GM19035 (cell line): ENCODE measurements around the gene PDK2.

Source experiments
- ATAC-seq: cut with Tn5 transposase; IDR thresholded peaks from one replicate; pipeline ENCODE4 v1.9.1; 2021; ENCODE audit not compliant: unreplicated experiment

PDK2 gene

DNA sequence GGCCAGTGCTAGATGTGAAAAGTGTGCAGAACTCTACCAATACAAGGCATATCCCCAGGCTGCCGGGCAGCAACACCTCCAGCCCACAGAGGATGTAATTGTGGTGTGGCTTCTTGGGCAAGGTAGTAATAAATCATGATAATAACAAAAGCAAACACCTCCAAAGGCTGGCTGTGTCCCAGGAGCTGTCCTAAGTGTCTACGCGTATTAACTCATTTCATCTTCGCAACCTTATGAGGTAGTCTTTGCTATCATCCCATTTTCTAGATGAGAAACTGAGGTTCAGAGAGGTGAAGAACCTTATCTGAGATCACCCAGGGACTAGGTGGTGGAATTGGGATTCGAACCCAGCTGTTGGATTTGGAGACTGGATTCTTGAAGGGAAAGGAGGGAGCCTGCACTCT lies 5.3 kb downstream of the PDK2 start:
- ATAC-seq = no peak

DNA sequence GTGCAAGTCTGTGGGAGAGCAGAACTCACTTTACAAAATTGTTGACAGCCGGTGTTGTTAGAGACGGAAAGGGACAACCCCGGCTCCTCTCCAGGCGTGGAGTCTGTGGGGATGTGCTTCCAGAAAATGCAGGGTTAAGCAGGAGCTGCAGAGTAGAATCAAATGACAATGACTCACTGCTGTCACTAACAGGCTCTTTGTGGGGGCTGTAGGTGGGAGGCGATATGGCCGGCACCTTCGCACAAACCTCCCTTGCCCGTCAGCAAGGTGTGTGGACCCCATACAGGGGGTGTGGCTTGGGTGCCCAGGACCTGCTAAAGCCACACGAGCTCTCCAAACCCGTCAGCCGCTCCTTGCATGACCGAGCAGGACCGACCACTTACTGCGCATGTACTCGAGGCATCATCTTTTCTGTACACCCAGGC lies 5.8 kb downstream of the PDK2 start:
- ATAC-seq = no peak

DNA sequence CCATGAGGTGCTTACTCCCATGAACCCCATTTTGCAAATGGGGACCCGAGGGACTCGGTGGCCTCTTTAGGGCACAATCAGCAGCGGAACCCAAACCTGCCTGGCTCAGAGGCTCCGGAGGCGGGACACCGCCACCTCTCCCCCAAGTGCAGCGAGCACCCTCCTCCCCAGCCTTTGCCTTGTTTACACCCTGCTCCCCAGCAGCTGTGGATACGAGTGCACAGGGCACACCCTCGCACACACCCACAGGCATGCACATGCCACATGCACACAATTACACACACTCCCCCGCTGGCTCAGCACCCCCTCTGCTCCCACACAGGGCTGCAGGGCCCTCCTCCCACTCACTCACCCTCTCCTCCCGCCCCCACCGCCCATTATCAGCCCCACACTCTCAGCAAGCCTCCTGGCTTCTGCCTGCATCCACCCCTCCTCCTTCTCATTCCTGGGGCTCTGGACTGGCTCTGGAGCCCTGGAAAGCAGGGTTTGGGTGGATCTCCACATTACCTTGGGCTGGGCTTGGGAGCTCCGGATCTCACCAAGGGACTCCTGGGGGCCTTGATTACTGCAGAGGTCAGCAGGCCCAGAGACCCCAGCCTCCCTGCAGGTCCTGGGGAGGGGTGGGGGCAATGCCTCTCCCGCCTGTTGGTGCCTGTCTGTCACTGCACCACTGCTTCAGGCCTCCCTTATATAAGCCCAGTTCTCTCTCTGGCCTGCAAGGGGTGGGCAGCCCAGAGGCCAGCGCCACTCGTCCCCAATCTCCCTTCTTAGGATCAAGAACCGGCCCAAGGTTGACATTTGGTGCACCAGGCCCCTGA lies 6.4 kb downstream of the PDK2 start:
- ATAC-seq = no peak

DNA sequence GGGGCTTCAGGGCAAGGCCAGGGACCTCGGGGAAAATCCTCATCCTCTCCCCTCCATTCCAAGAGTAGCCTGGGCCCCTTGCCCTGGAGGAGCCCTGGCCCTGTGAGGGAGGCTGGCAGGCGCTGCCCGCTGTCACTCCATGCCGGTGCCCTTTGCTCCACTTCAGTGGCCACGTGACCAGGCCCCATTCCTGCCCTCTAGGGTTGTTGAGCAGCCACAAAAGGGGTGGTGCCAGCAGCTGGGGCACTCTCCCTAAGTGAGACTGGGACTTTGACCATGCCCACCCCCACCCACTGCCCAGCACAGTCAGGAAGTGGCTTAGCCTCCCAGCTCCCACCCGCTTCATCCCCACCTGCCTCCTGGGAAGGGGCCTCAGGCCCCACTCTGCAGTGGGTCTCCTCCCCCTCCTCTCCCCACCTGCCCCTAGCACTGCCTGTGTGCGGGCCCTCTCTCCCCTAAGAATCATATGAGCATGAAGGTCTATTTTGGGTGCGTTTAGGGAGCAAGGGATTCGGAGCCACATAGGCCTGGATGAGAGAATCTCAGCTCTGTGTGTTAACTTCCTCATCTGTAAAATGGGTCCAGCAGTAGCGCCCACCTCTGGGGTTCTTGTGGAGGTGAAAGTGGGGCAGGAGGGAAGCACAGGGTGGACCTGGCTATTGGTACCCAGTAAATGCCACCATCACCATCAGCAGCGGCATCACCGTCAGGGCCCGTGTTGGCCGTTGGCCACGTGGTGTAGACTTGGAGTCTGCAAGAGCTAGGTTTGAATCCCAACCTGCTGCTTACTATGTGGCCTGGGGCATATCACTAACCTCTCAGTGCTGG lies 7.2 kb downstream of the PDK2 start:
- ATAC-seq = no peak

DNA sequence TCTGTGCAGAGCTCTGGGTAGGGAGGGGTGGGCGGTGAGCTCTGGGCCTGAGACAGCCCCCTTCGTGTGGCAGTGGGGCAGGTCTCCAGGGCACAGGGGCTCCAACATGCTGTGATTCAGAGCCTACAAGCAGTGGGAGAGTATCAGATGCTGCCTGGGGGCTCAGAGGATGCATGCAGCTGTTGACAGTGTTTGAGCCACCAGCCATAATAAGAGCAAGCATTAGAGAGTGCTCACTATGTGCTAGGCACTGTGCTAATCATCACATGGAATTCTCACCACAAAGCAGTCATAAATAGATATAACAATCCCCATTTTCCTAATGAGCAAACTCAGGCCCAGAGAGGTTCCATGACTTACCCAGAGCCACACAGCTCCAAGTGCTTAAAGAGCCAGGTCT lies 8.1 kb downstream of the PDK2 start:
- ATAC-seq = no peak

DNA sequence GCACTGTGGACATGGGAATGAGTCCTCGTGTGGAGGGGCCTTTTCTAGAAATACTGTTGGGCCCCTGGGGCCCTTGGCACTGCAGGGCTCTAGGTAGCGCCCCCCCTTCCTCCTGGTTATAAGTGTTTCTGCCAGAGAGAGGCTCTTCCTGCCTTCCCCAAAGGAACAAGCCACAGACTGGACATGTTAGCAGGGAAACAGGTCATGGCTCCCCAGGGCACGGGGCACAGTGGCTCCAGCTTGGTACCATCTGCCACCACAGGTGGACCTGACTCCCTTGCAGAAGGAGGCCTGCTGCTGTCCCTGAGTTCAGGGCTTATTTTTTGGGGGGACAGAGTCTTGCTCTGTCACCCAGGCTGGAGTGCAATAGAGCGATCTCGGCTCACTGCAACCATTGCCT lies 8.8 kb downstream of the PDK2 start:
- ATAC-seq = no peak

DNA sequence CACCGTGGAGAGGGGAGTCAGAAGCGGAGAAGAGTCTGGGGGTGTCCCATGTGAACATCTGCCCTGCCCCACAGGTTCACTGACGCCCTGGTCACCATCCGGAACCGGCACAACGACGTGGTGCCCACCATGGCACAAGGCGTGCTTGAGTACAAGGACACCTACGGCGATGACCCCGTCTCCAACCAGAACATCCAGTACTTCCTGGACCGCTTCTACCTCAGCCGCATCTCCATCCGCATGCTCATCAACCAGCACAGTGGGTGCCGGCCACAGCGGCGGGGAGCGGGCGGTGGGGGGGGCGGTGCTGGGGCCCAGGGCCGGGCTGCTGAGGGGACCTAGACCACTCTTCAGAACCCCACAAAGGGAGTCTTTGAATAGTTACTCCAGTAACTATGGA lies 10.7 kb downstream of the PDK2 start:
- no peak for ATAC-seq

DNA sequence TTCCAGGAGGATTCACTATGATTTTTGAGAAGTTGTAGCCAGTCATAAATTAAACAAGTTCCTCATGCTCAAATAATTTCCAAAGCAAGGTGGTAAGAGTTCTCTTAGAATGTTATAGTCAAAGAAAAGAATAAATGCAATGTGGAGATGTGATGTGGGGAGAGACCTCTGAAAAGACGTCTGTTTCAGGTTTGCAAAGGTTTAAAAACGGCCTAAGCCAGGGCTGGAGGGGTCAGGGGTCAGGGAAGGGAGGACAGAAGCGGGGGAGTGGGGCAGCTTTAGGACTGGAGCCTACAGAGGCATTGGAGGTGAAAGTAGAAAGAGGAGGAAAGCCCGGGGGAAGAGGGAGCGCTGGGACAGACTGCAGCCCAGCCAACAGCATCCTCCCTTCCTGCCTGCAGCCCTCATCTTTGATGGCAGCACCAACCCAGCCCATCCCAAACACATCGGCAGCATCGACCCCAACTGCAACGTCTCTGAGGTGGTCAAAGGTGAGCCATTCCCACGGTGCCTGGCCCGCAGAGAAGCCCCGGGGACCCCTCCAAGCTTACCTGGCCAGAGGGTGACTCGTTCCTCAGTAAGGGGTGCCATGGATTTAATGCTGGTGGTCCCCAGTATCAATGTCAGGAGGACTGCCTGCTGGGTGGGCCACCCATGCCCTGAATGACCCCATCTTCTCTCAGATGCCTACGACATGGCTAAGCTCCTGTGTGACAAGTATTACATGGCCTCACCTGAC lies 11.4 kb downstream of the PDK2 start:
- no peak for ATAC-seq

DNA sequence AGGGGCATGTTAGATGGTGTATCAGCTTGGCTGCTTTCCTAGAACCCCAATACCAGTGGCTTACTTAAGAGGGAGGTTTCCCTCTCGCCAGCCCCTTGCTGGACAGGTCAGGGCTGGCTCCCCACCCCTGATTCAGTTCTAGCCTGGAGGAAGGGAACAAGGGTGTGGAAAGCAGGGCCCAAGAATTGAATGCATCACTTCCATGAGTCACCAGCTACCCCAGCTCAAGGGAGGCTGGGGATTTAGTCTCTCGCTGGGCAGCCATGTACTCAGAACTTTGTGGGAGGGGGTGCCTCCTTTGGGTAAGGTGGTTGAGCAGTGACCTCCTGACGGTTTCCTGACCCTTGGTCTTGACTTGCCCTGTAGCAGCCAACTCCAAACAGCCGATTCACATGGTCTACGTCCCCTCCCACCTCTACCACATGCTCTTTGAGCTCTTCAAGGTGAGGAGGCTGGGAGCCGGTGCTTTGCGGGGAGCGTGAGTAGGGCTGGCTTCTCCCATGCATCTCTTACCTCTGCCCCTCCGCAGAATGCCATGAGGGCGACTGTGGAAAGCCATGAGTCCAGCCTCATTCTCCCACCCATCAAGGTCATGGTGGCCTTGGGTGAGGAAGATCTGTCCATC lies 12.8 kb downstream of the PDK2 start:
- ATAC-seq = no peak

DNA sequence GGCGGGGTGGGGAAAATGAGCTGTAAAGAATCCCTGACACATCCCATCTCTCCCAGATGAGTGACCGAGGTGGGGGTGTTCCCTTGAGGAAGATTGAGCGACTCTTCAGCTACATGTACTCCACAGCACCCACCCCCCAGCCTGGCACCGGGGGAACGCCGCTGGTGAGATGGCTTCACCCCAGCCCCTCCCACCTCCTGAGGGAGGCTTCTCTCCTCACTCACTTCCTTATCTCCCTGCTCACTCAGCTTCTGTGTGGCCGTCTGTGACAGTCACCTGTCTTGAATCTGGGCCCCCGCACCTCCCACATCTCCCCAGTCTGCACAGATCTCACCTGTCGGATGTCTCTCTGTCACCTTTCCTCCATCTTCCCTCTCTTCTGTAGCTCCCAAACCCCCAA lies 13.4 kb downstream of the PDK2 start:
- no peak for ATAC-seq

DNA sequence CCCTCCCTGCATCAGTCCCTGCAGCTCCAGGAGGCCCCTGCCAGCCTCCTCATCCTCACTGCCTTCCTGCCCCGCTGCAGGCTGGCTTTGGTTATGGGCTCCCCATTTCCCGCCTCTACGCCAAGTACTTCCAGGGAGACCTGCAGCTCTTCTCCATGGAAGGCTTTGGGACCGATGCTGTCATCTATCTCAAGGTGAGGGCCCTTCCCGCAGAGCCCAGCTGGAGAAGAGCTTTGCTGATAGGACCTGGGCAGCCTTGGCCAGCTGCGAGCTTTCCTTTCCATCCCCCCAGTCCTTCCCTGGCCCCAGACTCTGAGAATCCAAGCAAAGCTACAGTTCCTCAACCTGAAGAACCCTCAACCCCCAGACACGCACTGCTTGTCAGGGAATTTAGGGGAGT lies 14.1 kb downstream of the PDK2 start:
- no peak for ATAC-seq

DNA sequence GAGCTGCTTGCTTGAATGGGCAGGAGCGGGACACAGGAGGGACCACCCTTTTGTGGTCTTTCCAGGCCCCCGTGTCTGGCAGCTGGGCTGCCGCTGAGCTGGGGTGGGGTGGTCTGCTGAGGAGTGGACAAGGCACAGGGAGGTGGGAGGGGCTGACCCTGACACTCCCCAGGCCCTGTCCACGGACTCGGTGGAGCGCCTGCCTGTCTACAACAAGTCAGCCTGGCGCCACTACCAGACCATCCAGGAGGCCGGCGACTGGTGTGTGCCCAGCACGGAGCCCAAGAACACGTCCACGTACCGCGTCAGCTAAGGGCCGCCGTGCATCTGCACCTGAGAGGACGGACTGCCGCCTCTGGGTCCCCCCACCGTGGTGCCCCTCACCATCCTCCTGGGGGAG lies 14.6 kb downstream of the PDK2 start:
- no peak for ATAC-seq

DNA sequence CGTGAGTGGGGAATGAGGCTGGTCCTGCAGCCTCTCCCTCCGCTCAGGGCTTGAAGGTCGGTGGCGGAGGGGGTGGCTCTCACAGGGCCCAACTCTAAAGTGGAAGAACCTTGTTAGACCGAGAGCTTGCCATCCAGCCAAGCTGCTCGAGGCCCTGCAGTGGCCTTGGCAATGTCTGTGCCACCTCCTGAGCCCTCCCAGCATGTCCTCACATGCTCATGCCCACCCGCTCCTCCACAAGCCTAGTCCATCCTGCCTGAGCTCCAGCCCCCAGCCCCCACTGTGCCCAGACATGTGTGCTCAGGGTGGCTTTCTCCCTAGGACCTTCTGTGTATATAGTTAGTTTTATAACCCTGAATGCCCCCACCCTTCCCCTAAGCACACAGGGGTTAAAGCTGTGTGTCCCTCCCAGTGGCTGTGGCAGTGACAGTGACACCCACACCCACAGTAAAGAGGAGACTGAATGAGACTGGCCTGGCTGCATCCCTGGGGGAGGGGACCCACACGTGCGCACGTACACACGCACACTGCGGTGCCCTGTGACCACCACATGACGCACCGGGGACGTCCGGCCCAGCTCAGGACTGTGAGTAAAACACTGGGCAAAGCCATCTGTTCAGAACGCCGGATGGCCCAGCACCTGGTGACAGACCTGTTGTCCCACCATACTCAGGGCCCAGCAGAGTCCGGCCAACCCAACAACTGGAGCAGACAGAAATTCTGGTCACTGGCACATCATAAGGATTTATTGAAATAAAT lies 15.6 kb downstream of the PDK2 start:
- ATAC-seq = no peak

DNA sequence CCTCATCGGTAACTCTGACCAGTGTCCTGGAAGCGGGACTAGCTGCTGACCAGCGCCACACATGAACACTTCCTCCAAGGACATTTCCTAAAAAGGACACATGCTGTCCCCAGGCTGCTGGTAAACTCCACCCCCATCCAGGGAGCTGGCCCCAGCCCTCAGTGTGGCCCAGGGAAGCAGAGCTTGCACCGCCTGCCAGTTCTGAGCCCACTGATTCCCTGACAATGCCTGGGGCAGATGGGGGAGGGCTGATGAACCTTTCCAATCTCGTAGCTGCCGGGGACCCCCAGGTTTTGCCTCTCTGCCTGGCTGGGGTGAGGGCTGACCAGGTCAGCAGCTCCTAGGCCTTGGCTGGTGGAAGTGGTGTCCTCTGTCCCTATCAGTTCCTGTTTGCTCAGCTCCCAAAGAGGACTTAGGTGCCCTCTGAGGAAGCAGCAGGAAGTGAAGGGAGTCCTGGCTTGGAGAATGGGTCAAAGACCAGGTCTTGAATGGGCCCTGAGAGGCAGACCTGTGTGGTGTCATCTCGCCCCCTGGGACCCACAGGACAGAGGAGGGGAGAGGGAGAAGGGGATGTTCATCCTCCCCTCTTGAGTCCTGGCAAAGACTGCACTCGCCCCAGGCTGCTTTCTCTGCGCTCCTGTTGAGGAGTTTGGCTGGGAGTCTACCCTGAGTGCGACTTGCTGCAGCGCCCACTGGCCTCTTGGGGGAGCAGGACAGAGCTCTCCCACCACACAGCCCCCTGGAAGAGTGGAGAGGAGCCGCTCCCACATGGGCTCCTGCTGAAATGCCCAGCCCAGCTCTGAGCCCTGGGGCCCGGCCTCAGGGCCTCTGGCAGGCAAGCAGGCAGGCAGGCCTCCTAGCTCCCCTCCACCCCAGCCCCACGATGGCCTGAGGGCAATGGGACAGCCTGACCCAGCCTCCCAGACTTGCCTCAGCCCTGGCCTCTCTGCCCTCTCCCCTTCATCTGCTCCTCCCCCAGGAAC lies 16.8 kb downstream of the PDK2 start:
- no peak for ATAC-seq

DNA sequence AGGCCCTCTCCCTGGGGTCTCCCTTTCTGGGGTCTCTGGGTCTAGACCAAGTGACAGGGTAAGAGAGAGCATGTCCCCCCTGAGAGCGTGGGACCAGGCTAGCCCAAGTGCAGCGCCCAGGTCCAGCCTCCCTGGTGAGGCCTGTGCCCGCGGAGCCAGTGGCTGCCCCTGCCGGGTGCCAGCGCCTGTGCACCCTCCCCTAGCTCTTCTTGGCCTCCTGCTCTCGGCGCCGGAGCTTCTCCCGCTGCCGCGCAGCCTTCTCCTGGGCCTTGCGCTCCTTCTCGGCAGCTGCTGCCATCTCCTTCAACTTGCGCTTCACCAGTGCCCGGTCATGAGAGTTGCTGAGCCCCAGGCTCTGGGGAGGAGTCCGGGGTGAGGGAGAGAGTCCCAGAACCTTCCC lies 17.5 kb downstream of the PDK2 start:
- no peak for ATAC-seq

DNA sequence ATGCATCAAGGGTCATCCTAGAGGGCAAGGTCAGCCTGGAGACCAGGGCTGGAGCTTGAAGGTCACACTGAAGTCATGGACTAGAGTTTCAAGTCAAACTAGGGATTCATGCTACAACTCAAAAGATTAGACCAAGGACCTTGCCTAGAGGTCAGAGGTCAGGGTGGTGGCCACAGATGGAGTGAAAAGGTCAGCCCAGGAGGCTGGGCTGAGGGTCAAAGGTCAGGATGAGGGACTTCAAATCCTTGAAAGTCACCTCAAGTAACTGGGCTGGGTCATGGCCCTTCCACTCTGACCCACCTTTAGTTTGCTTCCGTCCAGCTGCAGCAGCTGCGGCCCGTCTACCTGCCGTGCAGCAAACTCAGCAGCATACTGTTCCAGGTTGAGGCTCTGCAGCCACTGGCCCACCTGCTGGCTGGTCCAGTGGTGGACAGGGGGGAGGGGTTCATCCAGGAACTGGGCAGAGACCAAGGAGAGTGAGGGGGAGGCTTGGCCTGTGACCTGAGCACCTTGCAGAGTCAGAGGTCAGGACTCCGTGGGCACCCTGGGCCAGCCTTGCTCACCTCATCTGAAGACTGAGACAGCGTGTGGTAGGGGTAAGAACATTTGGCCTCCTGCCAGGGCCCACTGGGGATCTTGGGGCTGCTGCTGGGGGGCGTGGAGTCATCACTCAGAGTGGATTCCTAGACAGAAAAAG lies 18.6 kb downstream of the PDK2 start:
- no peak for ATAC-seq

DNA sequence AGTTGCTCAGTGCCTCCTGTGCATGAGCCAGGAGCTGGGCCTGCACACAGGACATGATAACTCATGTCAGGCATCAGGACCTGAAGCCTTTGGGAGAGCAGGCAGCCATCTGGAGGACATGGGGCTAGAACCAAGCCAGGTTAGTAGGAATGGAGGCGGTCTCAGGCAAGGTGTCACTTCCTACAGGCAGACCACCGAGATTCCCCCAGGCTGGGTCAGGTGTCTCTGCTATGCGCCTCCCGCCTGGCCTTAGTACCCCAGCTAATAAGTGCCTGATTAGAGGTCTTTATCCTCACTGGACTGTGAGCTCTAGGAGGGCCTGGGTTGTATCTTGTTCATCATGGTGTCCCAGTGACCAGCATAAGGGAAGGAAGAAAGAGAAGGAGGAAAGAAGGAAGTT lies 19.2 kb downstream of the PDK2 start:
- no peak for ATAC-seq

DNA sequence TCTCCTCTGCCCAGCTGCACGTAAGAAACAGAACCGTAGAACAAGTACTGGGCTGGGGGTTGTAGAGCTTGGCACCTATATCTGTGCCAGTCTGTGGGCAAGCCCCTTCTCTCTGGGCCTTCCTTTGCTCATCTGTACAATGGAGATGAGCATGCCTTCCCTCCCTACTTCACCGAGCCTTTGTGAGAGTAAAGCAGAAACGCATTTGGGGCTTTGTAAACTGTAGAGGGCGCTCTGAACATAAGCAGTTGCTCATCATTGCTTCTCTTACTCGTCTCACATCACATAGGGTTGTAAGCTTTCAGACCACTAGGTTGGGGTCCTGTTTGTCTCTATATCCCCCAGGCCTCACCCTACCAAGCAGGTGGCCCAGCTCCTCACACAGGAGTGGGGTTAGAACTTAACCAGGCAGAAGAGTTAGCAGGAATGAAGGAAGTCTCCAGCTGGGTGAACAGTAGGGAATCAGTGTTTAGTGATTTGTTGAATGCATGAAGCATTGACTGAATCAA lies 19.8 kb downstream of the PDK2 start:
- no peak for ATAC-seq

DNA sequence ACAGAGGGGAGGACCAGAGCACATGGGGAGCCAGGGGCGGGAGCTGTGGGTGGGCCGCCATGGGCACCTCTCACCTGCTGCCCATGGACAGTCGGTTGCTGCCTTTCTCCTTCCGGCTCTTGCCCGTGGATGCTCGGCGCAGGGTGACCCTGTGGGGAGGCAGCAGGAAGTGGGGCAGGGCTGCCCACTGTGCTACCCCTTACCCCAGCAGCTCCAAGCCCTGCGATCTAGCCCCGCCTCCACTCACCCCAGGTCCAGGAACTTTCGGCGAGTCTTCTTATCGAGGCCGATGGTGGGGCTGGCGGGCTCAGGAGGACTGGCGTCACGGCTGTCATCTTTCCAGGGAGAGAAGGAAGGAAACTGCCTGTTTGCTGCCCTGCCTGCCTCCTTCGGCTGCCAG lies 20.6 kb downstream of the PDK2 start:
- no peak for ATAC-seq
